ENCODE measurements around the gene GLYATL2. TPM values are rescaled to one million over a fixed set of nuclear protein-coding genes. Genes with fewer than 3 reads are reported as not detected.

GLYATL2 gene
- total and polyA plus RNA-seq, 10 of the 15 experiments (the other 5 are each of a cell fraction or from before 2014, with no cell fraction given), result 0.13 to 0.97 (median 0.49) TPM

- ATAC-seq (no peak), FAIRE-seq (no peak), DNase-seq (ENCODE audit: low read depth, low spot score) (no peak)
- H3K4me2 ChIP-seq (ENCODE audit: control insufficient read depth, insufficient read depth), result no peak overlapping the region
- H3K9ac ChIP-seq (ENCODE audit: control insufficient read depth, insufficient read depth, low read length), result no peak overlapping the region
- intact Hi-C loops (cut with micrococcal nuclease; ENCODE audit: unreplicated experiment) (loop anchor here (5.0 kb wide), 1 partner anchor 48 kb away; no protein-coding TSS in a partner anchor), in situ Hi-C loops (cut with MboI) (no loop called here)
- no peaks in the 10 kb centered on the region for H3K9me3 ChIP-seq (replicated peaks; ENCODE audit: control insufficient read depth, insufficient read depth, low read length)
- BruUV-seq (replicated peaks), result no TSS peak
- no peak overlapping the region for H3K27ac ChIP-seq (ENCODE audit: control insufficient read depth, insufficient read depth)
- TF ChIP-seq IKZF1 (conservative IDR thresholded peaks at IDR 0.05) (no peak), POU2F2 (IDR thresholded peaks at IDR 0.05; ENCODE audit: borderline replicate concordance, low read depth, low read length) (no peak), MEF2B (IDR thresholded peaks at IDR 0.05; ENCODE audit: partially characterized antibody, poor library complexity, severe bottlenecking) (no peak), NFIC (IDR thresholded peaks at IDR 0.05; ENCODE audit: low read depth, low read length) (no peak), SMC3 (IDR thresholded peaks at IDR 0.05; ENCODE audit: borderline replicate concordance, low read length) (no peak), TARDBP (IDR thresholded peaks at IDR 0.05; ENCODE audit: borderline replicate concordance) (no peak), ESRRA (IDR thresholded peaks at IDR 0.05; ENCODE audit: low read length) (no peak)
- TF ChIP-seq, protein P1, sequence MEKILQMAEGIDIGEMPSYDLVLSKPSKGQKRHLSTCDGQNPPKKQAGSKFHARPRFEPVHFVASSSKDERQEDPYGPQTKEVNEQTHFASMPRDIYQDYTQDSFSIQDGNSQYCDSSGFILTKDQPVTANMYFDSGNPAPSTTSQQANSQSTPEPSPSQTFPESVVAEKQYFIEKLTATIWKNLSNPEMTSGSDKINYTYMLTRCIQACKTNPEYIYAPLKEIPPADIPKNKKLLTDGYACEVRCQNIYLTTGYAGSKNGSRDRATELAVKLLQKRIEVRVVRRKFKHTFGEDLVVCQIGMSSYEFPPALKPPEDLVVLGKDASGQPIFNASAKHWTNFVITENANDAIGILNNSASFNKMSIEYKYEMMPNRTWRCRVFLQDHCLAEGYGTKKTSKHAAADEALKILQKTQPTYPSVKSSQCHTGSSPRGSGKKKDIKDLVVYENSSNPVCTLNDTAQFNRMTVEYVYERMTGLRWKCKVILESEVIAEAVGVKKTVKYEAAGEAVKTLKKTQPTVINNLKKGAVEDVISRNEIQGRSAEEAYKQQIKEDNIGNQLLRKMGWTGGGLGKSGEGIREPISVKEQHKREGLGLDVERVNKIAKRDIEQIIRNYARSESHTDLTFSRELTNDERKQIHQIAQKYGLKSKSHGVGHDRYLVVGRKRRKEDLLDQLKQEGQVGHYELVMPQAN (conservative IDR thresholded peaks at IDR 0.05), result no peak
- no peak overlapping the region for H2AFZ ChIP-seq (ENCODE audit: control insufficient read depth, low read depth, low read length)
- H4K20me1 ChIP-seq (ENCODE audit: control insufficient read depth, insufficient read depth), result no peaks in the 10 kb centered on the region
- H3K27me3 ChIP-seq (replicated peaks in 1 of 2; ENCODE audit: control insufficient read depth in 2 of 2, insufficient read depth in 2 of 2, low read length in 1 of 2), result no peaks in the 10 kb centered on the region
- RAD21 ChIA-PET (ENCODE audit: unreplicated experiment), result no interaction called here
- SMC1A ChIA-PET (ENCODE audit: uncharacterized antibody, unreplicated experiment), result no interaction called here
- no peaks in the 10 kb centered on the region for H3K36me3 ChIP-seq (ENCODE audit: control insufficient read depth in 2 of 2, insufficient read depth in 2 of 2, low read length in 1 of 2)
- POLR2A ChIA-PET, result no interaction called here
- no peak overlapping the region for H3K4me3 ChIP-seq
- CTCF ChIA-PET, result no interaction called here
- H3K79me2 ChIP-seq (ENCODE audit: control insufficient read depth, insufficient read depth, low read length), result no peaks in the 10 kb centered on the region
- no peaks in the 10 kb centered on the region for H3K4me1 ChIP-seq (ENCODE audit: control insufficient read depth, insufficient read depth, low read length)
Observed at GRCh38 chr11:58880166-58880565, 35.7 kb upstream of the GLYATL2 start.

Measured in GM12878 (cell line).